ENCODE data around the gene GNAQ. TPM values are rescaled to one million over a fixed set of nuclear protein-coding genes. Genes with fewer than 3 reads are reported as not detected.
A peak's percentile ranks its signal among the peaks of the same experiment; 100 is the strongest.

The GNAQ gene
- total RNA-seq, 5 donors from 2014 or later (not counting 1 experiment from before 2014, with no cell fraction given), result 29.3 to 48.4 (median 38.3) TPM

- Mint-ChIP-seq H3K27ac (peak overlapping the region; percentile 77 to 82), H3K4me1 (peaks cover 62 to 73% (median 65%) of the 10 kb centered on the region in 3 donors), H3K4me3 (peak overlapping the region in 1 of 3 donors; percentile 56), H3K36me3 (peaks cover 12% of the 10 kb centered on the region), H3K27me3 (no peaks in the 10 kb centered on the region), H3K9me3 (peaks cover 0 to 8% (median 0%) of the 10 kb centered on the region in 3 donors)
- no peaks in the 10 kb centered on the region for H3K36me3 ChIP-seq (ENCODE audit: control insufficient read depth in 2 of 2, extremely low read depth in 1 of 2, insufficient read depth in 1 of 2, low read length in 1 of 2)
- ATAC-seq (replicated peaks in 1 of 4), result no peak
- H3K27me3 ChIP-seq (replicated peaks in 1 of 2; ENCODE audit: control insufficient read depth in 2 of 2, extremely low read depth in 1 of 2, insufficient read depth in 2 of 2, low read length in 1 of 2), result no peaks in the 10 kb centered on the region
- CTCF ChIA-PET, result interaction anchor here in 1 of 2 donors (1.0 kb wide), 1 partner anchor 24 kb away, joined by 3 read pairs; no protein-coding TSS in a partner anchor
- H3K4me1 ChIP-seq (ENCODE audit: control insufficient read depth in 1 of 2, extremely low read depth in 1 of 2, insufficient read depth in 2 of 2, low read length in 2 of 2), result peaks cover 7 to 35% of the 10 kb centered on the region in 2 experiments
- no peaks in the 10 kb centered on the region for H3K9me3 ChIP-seq
- H3K27ac ChIP-seq (ENCODE audit: low read length), result no peak overlapping the region
- no peak for DNase-seq
- H3K4me3 ChIP-seq (ENCODE audit: control insufficient read depth in 1 of 2, extremely low read depth in 1 of 2, low read length in 1 of 2), result no peak overlapping the region
- POLR2A ChIA-PET, result interaction anchor here in 1 of 2 donors (0.6 kb wide), 1 partner anchor 10 kb away, joined by 4 read pairs; no protein-coding TSS in a partner anchor
These were observed 20.6 kb downstream of the GNAQ start for GRCh38 chr9:78011049-78011448.

GRCh38 chr9:78010445-78010844 lies 21.2 kb downstream of the GNAQ start:
- WGBS (ENCODE audit: insufficient coverage), result no CpG with 5 or more reads among the region's 5 CpGs
- peaks cover 66 to 79% (median 68%) of the 10 kb centered on the region in 3 donors for H3K4me1 Mint-ChIP-seq
- CTCF ChIA-PET, result interaction anchor here in 1 of 2 donors (1.0 kb wide), 1 partner anchor 25 kb away, joined by 3 read pairs; no protein-coding TSS in a partner anchor
- DNase-seq (peak in 1 of 35 experiments; percentile 31), ATAC-seq (replicated peaks in 1 of 4) (peak in 3 of 4 experiments; percentile 60 to 77 (median 75))
- peak overlapping the region; percentile 25 to 56 (median 29) for H3K4me3 Mint-ChIP-seq
- peak overlapping the region; percentile 77 to 82 for H3K27ac Mint-ChIP-seq
- peaks cover 7 to 35% of the 10 kb centered on the region in 2 experiments for H3K4me1 ChIP-seq (ENCODE audit: control insufficient read depth in 1 of 2, extremely low read depth in 1 of 2, insufficient read depth in 2 of 2, low read length in 2 of 2)
- H3K27ac ChIP-seq (ENCODE audit: low read length), result no peak overlapping the region
- peaks cover 0 to under 1% of the 10 kb centered on the region in 2 donors for H3K36me3 ChIP-seq (ENCODE audit: control insufficient read depth in 2 of 2, extremely low read depth in 1 of 2, insufficient read depth in 1 of 2, low read length in 1 of 2)
- no peaks in the 10 kb centered on the region for H3K9me3 ChIP-seq
- POLR2A ChIA-PET, result no interaction called here
- peaks cover 0 to 8% (median 0%) of the 10 kb centered on the region in 3 donors for H3K9me3 Mint-ChIP-seq
- H3K27me3 Mint-ChIP-seq, result no peaks in the 10 kb centered on the region
- H3K36me3 Mint-ChIP-seq, result peaks cover 12% of the 10 kb centered on the region
- no peak overlapping the region for H3K4me3 ChIP-seq (ENCODE audit: control insufficient read depth in 1 of 2, extremely low read depth in 1 of 2, low read length in 1 of 2)
- H3K27me3 ChIP-seq (replicated peaks in 1 of 2; ENCODE audit: control insufficient read depth in 2 of 2, extremely low read depth in 1 of 2, insufficient read depth in 2 of 2, low read length in 1 of 2), result no peaks in the 10 kb centered on the region

- peaks cover 0 to 8% (median 0%) of the 10 kb centered on the region in 3 donors for H3K9me3 Mint-ChIP-seq
- H3K27me3 ChIP-seq (replicated peaks in 1 of 2; ENCODE audit: control insufficient read depth in 2 of 2, extremely low read depth in 1 of 2, insufficient read depth in 2 of 2, low read length in 1 of 2), result no peaks in the 10 kb centered on the region
- H3K4me3 Mint-ChIP-seq, result peak overlapping the region in 1 of 3 donors; percentile 56
- WGBS (ENCODE audit: insufficient coverage), result 100% methylated on average over 2 of the region's 4 CpGs
- ChIA-PET POLR2A (no interaction called here), CTCF (no interaction called here)
- peaks cover 9% of the 10 kb centered on the region for H3K36me3 Mint-ChIP-seq
- H3K27ac Mint-ChIP-seq, result peak overlapping the region in 1 of 2 donors; percentile 77
- DNase-seq (no peak), ATAC-seq (replicated peaks in 1 of 4) (no peak)
- no peak overlapping the region for H3K4me3 ChIP-seq (ENCODE audit: control insufficient read depth in 1 of 2, extremely low read depth in 1 of 2, low read length in 1 of 2)
- peaks cover 0 to 3% of the 10 kb centered on the region in 2 donors for H3K36me3 ChIP-seq (ENCODE audit: control insufficient read depth in 2 of 2, extremely low read depth in 1 of 2, insufficient read depth in 1 of 2, low read length in 1 of 2)
- H3K27me3 Mint-ChIP-seq, result no peaks in the 10 kb centered on the region
- no peak overlapping the region for H3K27ac ChIP-seq (ENCODE audit: low read length)
- peaks cover 7 to 35% of the 10 kb centered on the region in 2 experiments for H3K4me1 ChIP-seq (ENCODE audit: control insufficient read depth in 1 of 2, extremely low read depth in 1 of 2, insufficient read depth in 2 of 2, low read length in 2 of 2)
- no peaks in the 10 kb centered on the region for H3K9me3 ChIP-seq
- H3K4me1 Mint-ChIP-seq, result peaks cover 67 to 85% (median 73%) of the 10 kb centered on the region in 3 donors
These were observed 22.4 kb downstream of the GNAQ start for GRCh38 chr9:78009186-78009585.

DNA sequence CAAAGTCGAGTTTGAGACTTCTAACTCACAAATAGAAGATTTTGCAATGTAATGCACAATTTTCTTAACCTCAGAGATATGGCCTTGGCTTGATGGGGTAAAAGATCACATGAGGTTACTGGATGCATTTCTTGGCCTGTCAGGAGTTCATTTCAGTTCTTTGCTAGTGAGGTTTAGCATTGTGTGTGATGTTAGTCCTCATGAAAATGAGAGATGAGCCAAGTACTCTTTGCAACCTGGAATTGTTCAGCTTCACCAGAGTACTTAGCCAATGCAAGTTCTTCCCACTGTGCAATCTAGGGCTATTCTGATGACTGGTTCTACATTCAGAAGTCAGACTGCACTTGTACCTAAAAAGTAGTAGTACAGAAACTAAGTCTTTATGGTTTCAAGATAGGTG lies 24.9 kb downstream of the GNAQ start:
- Mint-ChIP-seq H3K27me3 (no peaks in the 10 kb centered on the region), H3K27ac (no peak overlapping the region), H3K9me3 (peaks cover 0 to 4% (median 0%) of the 10 kb centered on the region in 3 donors), H3K4me3 (no peak overlapping the region), H3K36me3 (peaks cover 4% of the 10 kb centered on the region), H3K4me1 (peaks cover 78 to 85% (median 84%) of the 10 kb centered on the region in 3 donors)
- Histone ChIP-seq H3K36me3 (ENCODE audit: control insufficient read depth in 2 of 2, extremely low read depth in 1 of 2, insufficient read depth in 1 of 2, low read length in 1 of 2) (peaks cover 0 to 3% of the 10 kb centered on the region in 2 donors), H3K4me3 (ENCODE audit: control insufficient read depth in 1 of 2, extremely low read depth in 1 of 2, low read length in 1 of 2) (no peak overlapping the region), H3K9me3 (no peaks in the 10 kb centered on the region), H3K4me1 (ENCODE audit: control insufficient read depth in 1 of 2, extremely low read depth in 1 of 2, insufficient read depth in 2 of 2, low read length in 2 of 2) (peaks cover 10 to 41% of the 10 kb centered on the region in 2 experiments), H3K27ac (ENCODE audit: low read length) (no peak overlapping the region), H3K27me3 (replicated peaks in 1 of 2; ENCODE audit: control insufficient read depth in 2 of 2, extremely low read depth in 1 of 2, insufficient read depth in 2 of 2, low read length in 1 of 2) (no peaks in the 10 kb centered on the region)
- ChIA-PET POLR2A (no interaction called here), CTCF (interaction anchor here (0.5 to 1.9 kb wide), 2 partner anchors 27 to 29 kb away, joined by 3 to 5 read pairs; no protein-coding TSS in a partner anchor)
- DNase-seq, result no peak
- no peak for ATAC-seq (replicated peaks in 1 of 4)
- WGBS (ENCODE audit: insufficient coverage), result no CpG with 5 or more reads among the region's 1 CpG

- H3K4me3 ChIP-seq (ENCODE audit: control insufficient read depth in 1 of 2, extremely low read depth in 1 of 2, low read length in 1 of 2), result no peak overlapping the region
- no peaks in the 10 kb centered on the region for H3K9me3 Mint-ChIP-seq
These were observed 26.2 kb downstream of the GNAQ start for GRCh38 chr9:78005231-78006002.

DNA sequence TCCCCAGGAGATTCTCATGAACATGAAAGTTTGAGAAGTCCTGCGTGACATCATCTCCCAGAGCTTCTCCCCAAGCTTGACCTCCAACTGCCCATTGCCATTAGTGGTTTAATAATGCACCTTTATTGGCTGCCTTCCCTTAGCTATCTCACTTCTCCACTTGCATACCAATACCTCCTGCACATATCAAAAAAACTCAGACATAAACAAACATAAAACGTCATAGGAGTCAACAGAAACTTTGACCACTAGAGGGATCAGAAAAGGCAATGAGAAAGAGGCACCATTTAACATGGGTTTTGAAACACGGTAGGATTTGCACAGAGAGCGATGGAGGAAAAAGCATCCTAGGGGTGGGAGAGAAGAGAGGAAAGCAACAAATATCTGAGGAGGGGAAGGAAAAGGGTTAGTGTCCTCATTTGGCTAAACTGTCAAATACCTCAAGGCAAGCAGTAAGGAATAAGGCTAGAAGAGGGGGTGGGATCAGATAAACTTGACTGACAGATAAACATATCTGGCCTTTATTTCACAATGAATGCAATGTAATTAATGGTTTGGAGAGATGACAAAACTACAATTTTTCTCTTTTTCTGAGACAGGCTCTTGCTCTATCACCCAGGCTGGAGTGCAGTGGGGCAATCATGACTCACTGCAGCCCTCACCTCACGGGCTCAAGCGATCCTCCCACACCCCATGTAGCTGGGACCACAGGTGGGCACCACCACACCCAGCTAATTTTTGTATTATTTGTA lies 27.0 kb downstream of the GNAQ start:
- peaks cover 4% of the 10 kb centered on the region for H3K36me3 Mint-ChIP-seq
- DNase-seq, result peak in 1 of 35 experiments; percentile 37
- H3K9me3 ChIP-seq, result no peaks in the 10 kb centered on the region
- H3K4me3 Mint-ChIP-seq, result no peak overlapping the region
- H3K9me3 Mint-ChIP-seq, result no peaks in the 10 kb centered on the region
- peaks cover 5 to 28% of the 10 kb centered on the region in 2 experiments for H3K4me1 ChIP-seq (ENCODE audit: control insufficient read depth in 1 of 2, extremely low read depth in 1 of 2, insufficient read depth in 2 of 2, low read length in 2 of 2)
- ChIA-PET CTCF (interaction anchor here (1.2 to 1.8 kb wide), 3 partner anchors 27 to 31 kb away, joined by 3 to 5 read pairs (median 5); no protein-coding TSS in a partner anchor), POLR2A (no interaction called here)
- no peak for ATAC-seq (replicated peaks in 1 of 4)
- no peak overlapping the region for H3K4me3 ChIP-seq (ENCODE audit: control insufficient read depth in 1 of 2, extremely low read depth in 1 of 2, low read length in 1 of 2)
- H3K27ac ChIP-seq (ENCODE audit: low read length), result no peak overlapping the region
- H3K36me3 ChIP-seq (ENCODE audit: control insufficient read depth in 2 of 2, extremely low read depth in 1 of 2, insufficient read depth in 1 of 2, low read length in 1 of 2), result peaks cover 0 to 3% of the 10 kb centered on the region in 2 donors
- H3K4me1 Mint-ChIP-seq, result peaks cover 65 to 82% (median 75%) of the 10 kb centered on the region in 3 donors
- H3K27me3 Mint-ChIP-seq, result no peaks in the 10 kb centered on the region
- no peak overlapping the region for H3K27ac Mint-ChIP-seq
- WGBS (ENCODE audit: insufficient coverage), result 100% methylated on average over 2 of the region's 6 CpGs
- H3K27me3 ChIP-seq (replicated peaks in 1 of 2; ENCODE audit: control insufficient read depth in 2 of 2, extremely low read depth in 1 of 2, insufficient read depth in 2 of 2, low read length in 1 of 2), result no peaks in the 10 kb centered on the region

More at GRCh38 chr9:78005231-78006002, 26.2 kb downstream of the GNAQ start:
- H3K27me3 ChIP-seq (replicated peaks in 1 of 2; ENCODE audit: control insufficient read depth in 2 of 2, extremely low read depth in 1 of 2, insufficient read depth in 2 of 2, low read length in 1 of 2), result no peaks in the 10 kb centered on the region
- ATAC-seq (replicated peaks in 1 of 4), result no peak
- H3K9me3 ChIP-seq, result no peaks in the 10 kb centered on the region
- H3K4me1 ChIP-seq (ENCODE audit: control insufficient read depth in 1 of 2, extremely low read depth in 1 of 2, insufficient read depth in 2 of 2, low read length in 2 of 2), result peaks cover 10 to 30% of the 10 kb centered on the region in 2 experiments
- H3K4me1 Mint-ChIP-seq, result peaks cover 69 to 82% (median 79%) of the 10 kb centered on the region in 3 donors
- CTCF ChIA-PET, result interaction anchor here (0.5 to 1.2 kb wide), 2 partner anchors 30 to 187 kb away, joined by 5 to 6 read pairs; no protein-coding TSS in a partner anchor
- no peak overlapping the region for H3K27ac ChIP-seq (ENCODE audit: low read length)
- WGBS (ENCODE audit: insufficient coverage), result 83% methylated on average over 2 of the region's 9 CpGs
- H3K4me3 Mint-ChIP-seq, result no peak overlapping the region
- no peak for DNase-seq
- H3K27me3 Mint-ChIP-seq, result no peaks in the 10 kb centered on the region
- no peak overlapping the region for H3K27ac Mint-ChIP-seq
- H3K36me3 ChIP-seq (ENCODE audit: control insufficient read depth in 2 of 2, extremely low read depth in 1 of 2, insufficient read depth in 1 of 2, low read length in 1 of 2), result peaks cover 0 to 3% of the 10 kb centered on the region in 2 donors
- POLR2A ChIA-PET, result no interaction called here
- peaks cover 4% of the 10 kb centered on the region for H3K36me3 Mint-ChIP-seq
